AG04450 (cell line): Measurements from ENCODE around the gene CSTPP1. TPM values are rescaled to one million over a fixed set of nuclear protein-coding genes. Genes with fewer than 3 reads are reported as not detected.
"Not testable (repeated sequence)": the region's sequence is repeated elsewhere in the genome, so short reads cannot be mapped to it uniquely, and the experiment has no call there.

Source experiments
- CTCF ChIA-PET: fragments of 300-600, 350-600 bp; formaldehyde crosslinking; extraction: SDS; loops from one replicate; lab custom pipeline; 2022; ENCODE audit warnings: antibody characterized with exemption, inconsistent platforms; lab: Charles Lee
- POLR2A ChIA-PET: fragments of 350-600 bp; formaldehyde crosslinking; extraction: SDS; loops from one replicate; lab custom pipeline; 2021; ENCODE audit warnings: antibody characterized with exemption, inconsistent platforms; lab: Yijun Ruan, JAX
- DNase-seq: peaks from one replicate; pipeline ENCODE4 v3.0.0-alpha.2; 2011; ENCODE audit warnings: low read depth, low spot score
- H3K27ac ChIP-seq: one replicate; pipeline ENCODE4 v1.5.1; 2012; ENCODE audit warnings: low read depth, low read length, control low read depth
- H3K27me3 ChIP-seq: one replicate; pipeline ENCODE4 v1.6.0; 2012; ENCODE audit warnings: low read length; ENCODE audit not compliant: control insufficient read depth, insufficient read depth
- H3K4me3 ChIP-seq: 2 replicates; pipeline ENCODE4 v1.5.1; 2011; ENCODE audit warnings: mild to moderate bottlenecking, low read depth, low read length, control low read depth
- H3K9me3 ChIP-seq: 2 replicates; pipeline ENCODE4 v1.5.1; 2012; ENCODE audit warnings: low read length; ENCODE audit not compliant: control insufficient read depth, insufficient read depth
- CTCF ChIP-seq: IDR thresholded peaks from 2 replicates; pipeline ENCODE4 v1.5.1; 2011; ENCODE audit warnings: low read depth, low read length, control low read depth, inconsistent platforms
- polyA plus RNA-seq: library from polyadenylated mRNA; depleted of rRNA; stranded (reverse); fragments of >200 nt; gene quantifications from 2 replicates; pipeline ENCODE4 v1.2.3, GENCODE V29; 2011

Gene CSTPP1
- polyA plus RNA-seq, 1 experiment = 30.2 TPM

GRCh38 chr11:46958777-46959176 is 22.2 kb downstream of the CSTPP1 start:
- DNase-seq = no peak
- H3K9me3 ChIP-seq = peaks cover 4% of the 10 kb centered on the region; the same call in 1 of the 2 replicates
- POLR2A ChIA-PET = no interaction called here
- CTCF ChIA-PET = no interaction called here
- H3K27me3 ChIP-seq = no peaks in the 10 kb centered on the region
- H3K27ac ChIP-seq = no peak overlapping the region
- TF ChIP-seq CTCF = no peak
- no peak overlapping the region for H3K4me3 ChIP-seq

GRCh38 chr11:46961041-46961440 is 24.5 kb downstream of the CSTPP1 start:
- no peaks in the 10 kb centered on the region for H3K27me3 ChIP-seq
- TF ChIP-seq CTCF = no peak
- ChIA-PET POLR2A (no interaction called here), CTCF (no interaction called here)
- H3K4me3 ChIP-seq = no peak overlapping the region
- no peak overlapping the region for H3K27ac ChIP-seq
- peaks cover 4% of the 10 kb centered on the region for H3K9me3 ChIP-seq
- no peak for DNase-seq

GRCh38 chr11:46961886-46962285 is 25.3 kb downstream of the CSTPP1 start:
- H3K4me3 ChIP-seq, POLR2A ChIA-PET, CTCF ChIA-PET, H3K27me3 ChIP-seq, H3K9me3 ChIP-seq, H3K27ac ChIP-seq, DNase-seq: not testable (repeated sequence)

- H3K4me3 ChIP-seq = no peak overlapping the region
- ChIA-PET CTCF (no interaction called here), POLR2A (interaction anchor here (0.7 kb wide), 1 partner anchor 615 kb away, joined by 5 read pairs; the partner anchor contains the start of genes KBTBD4 and NDUFS3)
- no peak for DNase-seq
- no peaks in the 10 kb centered on the region; the same call in 1 of the 2 replicates for H3K9me3 ChIP-seq
- no peaks in the 10 kb centered on the region for H3K27me3 ChIP-seq
- H3K27ac ChIP-seq = no peak overlapping the region
- no peak for TF ChIP-seq CTCF
Measured at GRCh38 chr11:46963844-46964243, 27.3 kb downstream of the CSTPP1 start.

- Histone ChIP-seq H3K4me3 (no peak overlapping the region), H3K27ac (no peak overlapping the region), H3K9me3 (no peaks in the 10 kb centered on the region; the same call in 1 of the 2 replicates), H3K27me3 (no peaks in the 10 kb centered on the region)
- no peak for TF ChIP-seq CTCF
- CTCF ChIA-PET = interaction anchor here (0.6 to 1.0 kb wide), 2 partner anchors 187 to 196 kb away, joined by 3 read pairs; no protein-coding TSS in a partner anchor
- DNase-seq = no peak
- POLR2A ChIA-PET = no interaction called here
Measured at GRCh38 chr11:46966773-46967172, 30.2 kb downstream of the CSTPP1 start.

GRCh38 chr11:46967962-46968361 is 31.4 kb downstream of the CSTPP1 start:
- POLR2A ChIA-PET = no interaction called here

More at GRCh38 chr11:46967962-46968361, 31.4 kb downstream of the CSTPP1 start:
- DNase-seq = no peak
- Histone ChIP-seq H3K27ac (no peak overlapping the region), H3K4me3 (no peak overlapping the region), H3K9me3 (no peaks in the 10 kb centered on the region; the same call in 1 of the 2 replicates), H3K27me3 (no peaks in the 10 kb centered on the region)
- no peak for TF ChIP-seq CTCF
- CTCF ChIA-PET = no interaction called here
